SH-SY5Y (cell line): ENCODE measurements around the gene TOB1.

Experiments
- GATA2 ChIP-seq: IDR thresholded peaks from 2 replicates; pipeline ENCODE4 v1.6.1; 2011; ENCODE audit warnings: mild to moderate bottlenecking, low read depth, low read length
- GATA3 ChIP-seq: IDR thresholded peaks from 2 replicates; pipeline ENCODE4 v1.6.1; 2011; ENCODE audit warnings: low read depth, mild to moderate bottlenecking, low read length, moderate library complexity

- TF ChIP-seq GATA2 = no peak
- TF ChIP-seq GATA3 = no peak
These were observed 2.2 kb downstream of the TOB1 start for GRCh38 chr17:50863931-50864330.
